ENCODE results near the gene CERS3. TPM values are rescaled to one million over a fixed set of nuclear protein-coding genes. Genes with fewer than 3 reads are reported as not detected.

Gene CERS3
- total RNA-seq, 1 experiment from 2014 or later = not detected

DNA sequence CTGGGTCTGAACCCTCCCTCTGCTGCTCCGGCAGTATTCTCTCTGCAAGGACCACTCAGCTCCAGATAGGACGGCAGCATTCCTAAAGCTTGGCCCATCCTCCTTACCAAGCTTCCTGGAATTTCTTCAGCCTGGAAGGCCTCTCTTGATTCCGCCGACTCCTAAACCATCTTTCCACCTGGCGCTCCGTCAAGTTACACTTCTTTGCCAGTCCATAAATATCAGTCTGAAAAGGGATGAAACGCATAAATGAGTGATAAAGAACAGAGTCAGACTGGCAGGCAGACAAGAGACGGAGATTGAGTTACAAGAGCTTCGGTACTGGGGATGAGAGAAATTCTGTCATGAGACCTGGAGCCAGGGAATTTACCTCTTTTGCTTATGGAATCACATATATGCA lies 44.3 kb downstream of the CERS3 start:
- TF ChIP-seq, protein P1, sequence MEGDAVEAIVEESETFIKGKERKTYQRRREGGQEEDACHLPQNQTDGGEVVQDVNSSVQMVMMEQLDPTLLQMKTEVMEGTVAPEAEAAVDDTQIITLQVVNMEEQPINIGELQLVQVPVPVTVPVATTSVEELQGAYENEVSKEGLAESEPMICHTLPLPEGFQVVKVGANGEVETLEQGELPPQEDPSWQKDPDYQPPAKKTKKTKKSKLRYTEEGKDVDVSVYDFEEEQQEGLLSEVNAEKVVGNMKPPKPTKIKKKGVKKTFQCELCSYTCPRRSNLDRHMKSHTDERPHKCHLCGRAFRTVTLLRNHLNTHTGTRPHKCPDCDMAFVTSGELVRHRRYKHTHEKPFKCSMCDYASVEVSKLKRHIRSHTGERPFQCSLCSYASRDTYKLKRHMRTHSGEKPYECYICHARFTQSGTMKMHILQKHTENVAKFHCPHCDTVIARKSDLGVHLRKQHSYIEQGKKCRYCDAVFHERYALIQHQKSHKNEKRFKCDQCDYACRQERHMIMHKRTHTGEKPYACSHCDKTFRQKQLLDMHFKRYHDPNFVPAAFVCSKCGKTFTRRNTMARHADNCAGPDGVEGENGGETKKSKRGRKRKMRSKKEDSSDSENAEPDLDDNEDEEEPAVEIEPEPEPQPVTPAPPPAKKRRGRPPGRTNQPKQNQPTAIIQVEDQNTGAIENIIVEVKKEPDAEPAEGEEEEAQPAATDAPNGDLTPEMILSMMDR (IDR thresholded peaks at IDR 0.05) = no peak
- no peak for TF ChIP-seq TCF7L2 (IDR thresholded peaks at IDR 0.05; ENCODE audit: low read depth, low read length)
- TF ChIP-seq POLR2AphosphoS5 (IDR thresholded peaks at IDR 0.05; ENCODE audit: low read depth, low read length) = no peak
- TF ChIP-seq, protein P2, sequence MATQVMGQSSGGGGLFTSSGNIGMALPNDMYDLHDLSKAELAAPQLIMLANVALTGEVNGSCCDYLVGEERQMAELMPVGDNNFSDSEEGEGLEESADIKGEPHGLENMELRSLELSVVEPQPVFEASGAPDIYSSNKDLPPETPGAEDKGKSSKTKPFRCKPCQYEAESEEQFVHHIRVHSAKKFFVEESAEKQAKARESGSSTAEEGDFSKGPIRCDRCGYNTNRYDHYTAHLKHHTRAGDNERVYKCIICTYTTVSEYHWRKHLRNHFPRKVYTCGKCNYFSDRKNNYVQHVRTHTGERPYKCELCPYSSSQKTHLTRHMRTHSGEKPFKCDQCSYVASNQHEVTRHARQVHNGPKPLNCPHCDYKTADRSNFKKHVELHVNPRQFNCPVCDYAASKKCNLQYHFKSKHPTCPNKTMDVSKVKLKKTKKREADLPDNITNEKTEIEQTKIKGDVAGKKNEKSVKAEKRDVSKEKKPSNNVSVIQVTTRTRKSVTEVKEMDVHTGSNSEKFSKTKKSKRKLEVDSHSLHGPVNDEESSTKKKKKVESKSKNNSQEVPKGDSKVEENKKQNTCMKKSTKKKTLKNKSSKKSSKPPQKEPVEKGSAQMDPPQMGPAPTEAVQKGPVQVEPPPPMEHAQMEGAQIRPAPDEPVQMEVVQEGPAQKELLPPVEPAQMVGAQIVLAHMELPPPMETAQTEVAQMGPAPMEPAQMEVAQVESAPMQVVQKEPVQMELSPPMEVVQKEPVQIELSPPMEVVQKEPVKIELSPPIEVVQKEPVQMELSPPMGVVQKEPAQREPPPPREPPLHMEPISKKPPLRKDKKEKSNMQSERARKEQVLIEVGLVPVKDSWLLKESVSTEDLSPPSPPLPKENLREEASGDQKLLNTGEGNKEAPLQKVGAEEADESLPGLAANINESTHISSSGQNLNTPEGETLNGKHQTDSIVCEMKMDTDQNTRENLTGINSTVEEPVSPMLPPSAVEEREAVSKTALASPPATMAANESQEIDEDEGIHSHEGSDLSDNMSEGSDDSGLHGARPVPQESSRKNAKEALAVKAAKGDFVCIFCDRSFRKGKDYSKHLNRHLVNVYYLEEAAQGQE (IDR thresholded peaks at IDR 0.05; ENCODE audit: insufficient read depth in 1 of 2, low read depth in 2 of 2, low read length in 1 of 2) = no peak
- TF ChIP-seq SIN3A (IDR thresholded peaks at IDR 0.05; ENCODE audit: borderline replicate concordance, insufficient read depth, low read depth, low read length) = no peak
- ATAC-seq (no peak), DNase-seq (ENCODE audit: low read depth, low spot score) (no peak)
- Histone ChIP-seq H3K9me3 (ENCODE audit: control insufficient read depth, insufficient read depth, low read depth, low read length) (peaks cover 3% of the 10 kb centered on the region; the same call in 1 of the 2 replicates), H3K27me3 (ENCODE audit: control insufficient read depth, insufficient read depth, low read length) (no peaks in the 10 kb centered on the region), H3K36me3 (ENCODE audit: control insufficient read depth, insufficient read depth, low read length) (no peaks in the 10 kb centered on the region), H3K4me1 (ENCODE audit: control insufficient read depth, insufficient read depth, low read length) (no peaks in the 10 kb centered on the region), H3K27ac (ENCODE audit: low read length) (no peak overlapping the region), H3K4me3 (ENCODE audit: low read depth in 2 of 2, low read length in 2 of 2) (no peak overlapping the region)
- POLR2A ChIA-PET = no interaction called here
- intact Hi-C loops (cut with micrococcal nuclease; ENCODE audit: unreplicated experiment) = no loop called here
- BruUV-seq (replicated peaks) = no TSS peak
- in situ Hi-C loops (cut with HindIII; ENCODE audit: low pct_unique_long_range_greater_than_20kb, low sequenced_read_pairs) = no loop called here
- CTCF ChIA-PET = no interaction called here

DNA sequence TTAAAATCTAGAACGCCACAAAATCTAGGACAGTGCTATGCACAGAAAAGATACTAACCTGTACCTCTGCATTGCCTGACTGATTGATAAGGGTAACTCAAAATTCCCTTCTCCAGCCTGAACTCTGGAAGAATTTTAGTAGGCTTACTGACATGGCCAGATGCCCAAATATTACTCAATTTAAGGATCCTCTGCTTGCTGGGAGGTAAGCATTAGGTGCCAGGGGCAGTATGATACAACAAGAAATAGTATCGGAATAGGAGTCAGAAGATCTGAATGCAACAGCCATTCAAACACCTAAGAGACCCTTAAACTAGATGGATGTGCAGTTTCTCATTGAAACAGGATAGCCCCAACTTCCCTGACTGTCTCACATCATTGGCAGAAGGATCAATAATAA lies 45.4 kb downstream of the CERS3 start:
- no peak overlapping the region for H3K27ac ChIP-seq (ENCODE audit: low read length)
- ATAC-seq (no peak), DNase-seq (ENCODE audit: low read depth, low spot score) (no peak)
- in situ Hi-C loops (cut with HindIII; ENCODE audit: low pct_unique_long_range_greater_than_20kb, low sequenced_read_pairs) = no loop called here
- H3K9me3 ChIP-seq (ENCODE audit: control insufficient read depth, insufficient read depth, low read depth, low read length) = peaks cover 14% of the 10 kb centered on the region
- intact Hi-C loops (cut with micrococcal nuclease; ENCODE audit: unreplicated experiment) = no loop called here
- H3K27me3 ChIP-seq (ENCODE audit: control insufficient read depth, insufficient read depth, low read length) = no peaks in the 10 kb centered on the region
- H3K4me3 ChIP-seq (ENCODE audit: low read depth in 2 of 2, low read length in 2 of 2) = no peak overlapping the region
- CTCF ChIA-PET = no interaction called here
- TF ChIP-seq, protein P1 (IDR thresholded peaks at IDR 0.05) = no peak
- TF ChIP-seq, protein P2 (IDR thresholded peaks at IDR 0.05; ENCODE audit: insufficient read depth in 1 of 2, low read depth in 2 of 2, low read length in 1 of 2) = no peak
- TF ChIP-seq POLR2AphosphoS5 (IDR thresholded peaks at IDR 0.05; ENCODE audit: low read depth, low read length) = no peak
- TF ChIP-seq SIN3A (IDR thresholded peaks at IDR 0.05; ENCODE audit: borderline replicate concordance, insufficient read depth, low read depth, low read length) = no peak
- no peak for TF ChIP-seq TCF7L2 (IDR thresholded peaks at IDR 0.05; ENCODE audit: low read depth, low read length)
- POLR2A ChIA-PET = no interaction called here
- no peaks in the 10 kb centered on the region for H3K4me1 ChIP-seq (ENCODE audit: control insufficient read depth, insufficient read depth, low read length)
- no TSS peak for BruUV-seq (replicated peaks)
- no peaks in the 10 kb centered on the region for H3K36me3 ChIP-seq (ENCODE audit: control insufficient read depth, insufficient read depth, low read length)

Measured in Panc1 (cell line).